ENCODE results near the gene DNAJA3. TPM values are rescaled to one million over a fixed set of nuclear protein-coding genes. Genes with fewer than 3 reads are reported as not detected.

Gene DNAJA3
- total RNA-seq, 1 experiment from 2014 or later, result 101 TPM

GRCh38 chr16:4411684-4412083 is 14.0 kb upstream of the DNAJA3 start:
- no peaks in the 10 kb centered on the region for H3K27me3 ChIP-seq (replicated peaks; ENCODE audit: insufficient read depth, low read depth, low read length, poor library complexity)
- intact Hi-C loops (cut with micrococcal nuclease; ENCODE audit: unreplicated experiment), result no loop called here
- no peaks in the 10 kb centered on the region for H3K9me3 ChIP-seq (ENCODE audit: low read depth, low read length, poor library complexity, severe bottlenecking)
- BruUV-seq (replicated peaks), result no TSS peak
- DNase-seq (ENCODE audit: low spot score), result no peak
- ChIA-PET POLR2A (ENCODE audit: low non-redundant PET) (no interaction called here), CTCF (no interaction called here)
- no peaks in the 10 kb centered on the region for H3K36me3 ChIP-seq (ENCODE audit: insufficient read depth, low read length, poor library complexity, severe bottlenecking)
- peaks cover under 1% of the 10 kb centered on the region for H3K4me1 ChIP-seq (ENCODE audit: insufficient read depth, low read length, poor library complexity, severe bottlenecking)
- no peak overlapping the region for H3K27ac ChIP-seq (ENCODE audit: low read depth, low read length, poor library complexity, severe bottlenecking)
- TF ChIP-seq EZH2 (IDR thresholded peaks at IDR 0.05; ENCODE audit: borderline replicate concordance, low read depth, low read length, poor library complexity, severe bottlenecking), result no peak
- TF ChIP-seq, protein P1, sequence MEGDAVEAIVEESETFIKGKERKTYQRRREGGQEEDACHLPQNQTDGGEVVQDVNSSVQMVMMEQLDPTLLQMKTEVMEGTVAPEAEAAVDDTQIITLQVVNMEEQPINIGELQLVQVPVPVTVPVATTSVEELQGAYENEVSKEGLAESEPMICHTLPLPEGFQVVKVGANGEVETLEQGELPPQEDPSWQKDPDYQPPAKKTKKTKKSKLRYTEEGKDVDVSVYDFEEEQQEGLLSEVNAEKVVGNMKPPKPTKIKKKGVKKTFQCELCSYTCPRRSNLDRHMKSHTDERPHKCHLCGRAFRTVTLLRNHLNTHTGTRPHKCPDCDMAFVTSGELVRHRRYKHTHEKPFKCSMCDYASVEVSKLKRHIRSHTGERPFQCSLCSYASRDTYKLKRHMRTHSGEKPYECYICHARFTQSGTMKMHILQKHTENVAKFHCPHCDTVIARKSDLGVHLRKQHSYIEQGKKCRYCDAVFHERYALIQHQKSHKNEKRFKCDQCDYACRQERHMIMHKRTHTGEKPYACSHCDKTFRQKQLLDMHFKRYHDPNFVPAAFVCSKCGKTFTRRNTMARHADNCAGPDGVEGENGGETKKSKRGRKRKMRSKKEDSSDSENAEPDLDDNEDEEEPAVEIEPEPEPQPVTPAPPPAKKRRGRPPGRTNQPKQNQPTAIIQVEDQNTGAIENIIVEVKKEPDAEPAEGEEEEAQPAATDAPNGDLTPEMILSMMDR (conservative IDR thresholded peaks at IDR 0.05; ENCODE audit: low read depth, low read length), result no peak
- H3K4me3 ChIP-seq (ENCODE audit: low read depth, low read length, poor library complexity, severe bottlenecking), result no peak overlapping the region

DNA sequence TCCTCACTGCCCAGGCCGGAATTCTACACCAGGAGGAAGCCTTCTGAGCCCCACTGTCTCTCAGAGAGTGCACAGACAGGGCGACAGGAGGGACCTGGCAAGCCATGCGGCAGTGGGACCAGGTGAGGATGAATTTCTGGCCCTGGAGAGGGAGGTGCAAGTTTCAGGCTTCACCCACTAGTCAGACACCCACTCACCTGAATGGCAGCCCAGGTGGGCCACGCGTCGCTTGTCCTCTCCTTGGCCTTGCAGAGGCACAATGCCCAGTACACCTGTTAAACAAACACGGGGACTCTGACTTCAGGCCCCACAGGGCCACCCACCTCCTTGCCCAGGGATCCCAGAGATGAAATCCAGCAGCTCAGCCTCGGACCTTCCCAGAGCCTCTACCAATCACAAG is 13.5 kb upstream of the DNAJA3 start:
- Histone ChIP-seq H3K36me3 (ENCODE audit: insufficient read depth, low read length, poor library complexity, severe bottlenecking) (no peaks in the 10 kb centered on the region), H3K27me3 (replicated peaks; ENCODE audit: insufficient read depth, low read depth, low read length, poor library complexity) (no peaks in the 10 kb centered on the region), H3K27ac (ENCODE audit: low read depth, low read length, poor library complexity, severe bottlenecking) (no peak overlapping the region), H3K4me1 (ENCODE audit: insufficient read depth, low read length, poor library complexity, severe bottlenecking) (peaks cover 5% of the 10 kb centered on the region), H3K4me3 (ENCODE audit: low read depth, low read length, poor library complexity, severe bottlenecking) (no peak overlapping the region), H3K9me3 (ENCODE audit: low read depth, low read length, poor library complexity, severe bottlenecking) (no peaks in the 10 kb centered on the region)
- DNase-seq (ENCODE audit: low spot score), result no peak
- POLR2A ChIA-PET (ENCODE audit: low non-redundant PET), result no interaction called here
- no TSS peak for BruUV-seq (replicated peaks)
- CTCF ChIA-PET, result no interaction called here
- TF ChIP-seq, protein P1 (conservative IDR thresholded peaks at IDR 0.05; ENCODE audit: low read depth, low read length), result no peak
- TF ChIP-seq EZH2 (IDR thresholded peaks at IDR 0.05; ENCODE audit: borderline replicate concordance, low read depth, low read length, poor library complexity, severe bottlenecking), result no peak
- intact Hi-C loops (cut with micrococcal nuclease; ENCODE audit: unreplicated experiment), result no loop called here

DNA sequence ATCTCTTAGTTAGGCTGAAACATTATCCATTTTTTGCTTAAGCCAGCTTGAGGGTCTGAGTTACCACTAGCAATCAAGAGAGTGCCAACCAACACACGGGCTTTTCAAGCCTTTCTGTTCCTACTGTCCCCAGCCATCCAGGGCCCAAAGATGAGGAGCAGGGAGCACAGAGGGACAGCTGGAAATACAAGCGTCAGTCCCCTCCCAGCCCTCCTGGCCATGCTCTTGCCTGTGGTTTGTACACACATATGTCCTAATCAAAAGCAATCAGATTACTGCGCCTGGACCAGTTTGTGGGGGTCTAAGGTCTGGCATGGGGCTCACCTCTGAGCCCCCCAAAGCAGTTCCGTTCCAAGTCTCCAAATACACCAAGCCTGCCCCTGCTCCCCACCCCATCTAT is 12.8 kb upstream of the DNAJA3 start:
- Histone ChIP-seq H3K4me3 (ENCODE audit: low read depth, low read length, poor library complexity, severe bottlenecking) (no peak overlapping the region), H3K36me3 (ENCODE audit: insufficient read depth, low read length, poor library complexity, severe bottlenecking) (no peaks in the 10 kb centered on the region), H3K27ac (ENCODE audit: low read depth, low read length, poor library complexity, severe bottlenecking) (no peak overlapping the region), H3K4me1 (ENCODE audit: insufficient read depth, low read length, poor library complexity, severe bottlenecking) (peaks cover 5% of the 10 kb centered on the region), H3K27me3 (replicated peaks; ENCODE audit: insufficient read depth, low read depth, low read length, poor library complexity) (no peaks in the 10 kb centered on the region), H3K9me3 (ENCODE audit: low read depth, low read length, poor library complexity, severe bottlenecking) (no peaks in the 10 kb centered on the region)
- intact Hi-C loops (cut with micrococcal nuclease; ENCODE audit: unreplicated experiment), result no loop called here
- no peak for DNase-seq (ENCODE audit: low spot score)
- TF ChIP-seq EZH2 (IDR thresholded peaks at IDR 0.05; ENCODE audit: borderline replicate concordance, low read depth, low read length, poor library complexity, severe bottlenecking), result no peak
- TF ChIP-seq, protein P1 (conservative IDR thresholded peaks at IDR 0.05; ENCODE audit: low read depth, low read length), result no peak
- no TSS peak for BruUV-seq (replicated peaks)
- POLR2A ChIA-PET (ENCODE audit: low non-redundant PET), result no interaction called here
- CTCF ChIA-PET, result interaction anchor here (0.8 kb wide), 1 partner anchor 54 kb away, joined by 3 read pairs; no protein-coding TSS in a partner anchor
